Thyroid gland (tissue), 4 donors: ENCODE results near the gene REPS2. TPM values are rescaled to one million over a fixed set of nuclear protein-coding genes. Genes with fewer than 3 reads are reported as not detected.

Experiments used
- DNase-seq, 2 donors: peaks; one replicate each; pipeline ENCODE4 v3.0.0-alpha.2; 2019
- H3K27ac ChIP-seq, 3 donors: fragments of 200-600 bp; sonication (generic); 1 replicate in 2 of 3; 2 replicates in 1 of 3; pipeline ENCODE4 v1.5.1; 2016 to 2019; ENCODE audit warnings: mild to moderate bottlenecking in 1 of 3, moderate library complexity in 1 of 3
- H3K27me3 ChIP-seq: fragments of 200-600 bp; sonication (generic); one replicate; pipeline ENCODE4 v1.5.1; 2019
- H3K36me3 ChIP-seq, 2 donors: fragments of 200-600 bp; sonication (generic); one replicate each; pipeline ENCODE4 v1.5.1; 2016 to 2019
- H3K4me1 ChIP-seq, 2 donors: fragments of 200-600 bp; sonication (generic); one replicate each; pipeline ENCODE4 v1.5.1; 2017 to 2019
- H3K4me3 ChIP-seq, 3 donors: fragments of 200-600 bp; sonication (generic); replicated peaks in 1 of 3; 1 replicate in 2 of 3; 2 replicates in 1 of 3; pipeline ENCODE4 v1.5.1; 2016; ENCODE audit warnings: mild to moderate bottlenecking in 1 of 3
- H3K9me3 ChIP-seq: fragments of 200-600 bp; sonication (generic); one replicate; pipeline ENCODE4 v1.5.1; 2017
- CTCF ChIP-seq, 6 experiments: fragments of 200-600 bp in 3 of 6; fragments of 450-650 bp in 3 of 6; sonication (generic) in 3 of 6; IDR thresholded peaks; one replicate each; pipeline ENCODE4 v1.5.1; 2016 to 2019; ENCODE audit warnings: antibody characterized with exemption in 6 of 6, mild to moderate bottlenecking in 2 of 6, inconsistent platforms in 1 of 6, moderate library complexity in 1 of 6
- POLR2A ChIP-seq, 2 donors: fragments of 450-650 bp; IDR thresholded peaks; one replicate each; pipeline ENCODE4 v1.6.1; 2017; ENCODE audit warnings: antibody characterized with exemption in 2 of 2, mild to moderate bottlenecking in 2 of 2, moderate library complexity in 1 of 2
- WGBS, 2 donors: methylation state at CpG; one replicate each; pipeline ENCODE4 v1.1.5; 2017; 5-methylcytosine and 5-hydroxymethylcytosine counted together
- intact Hi-C: fragments of 100-400 bp; cut with DNase I; formaldehyde crosslinking; loops from one replicate; pipeline ENCODE4 v1.15.1; 2023
- total RNA-seq, 4 donors: library from RNA; depleted of rRNA; stranded (reverse); fragments of >200 nt; gene quantifications; one replicate each; pipeline ENCODE4 v1.2.3, GENCODE V29; 2016

The REPS2 gene
- total RNA-seq, 4 donors from 2014 or later = 6.7 to 14.5 (median 8.8) TPM

GRCh38 chrX:17038277-17038676 is 91.8 kb downstream of the REPS2 start:
- WGBS, 2 donors = 76 to 81% methylated on average over 3 of the region's 3 CpGs
- H3K27ac ChIP-seq = no peak overlapping the region
- intact Hi-C loops = no loop called here

GRCh38 chrX:17038681-17039161 is 92.3 kb downstream of the REPS2 start:
- Histone ChIP-seq H3K9me3 (no peaks in the 10 kb centered on the region), H3K4me3 (no peak overlapping the region), H3K27ac (no peak overlapping the region), H3K36me3 (no peaks in the 10 kb centered on the region), H3K27me3 (no peaks in the 10 kb centered on the region), H3K4me1 (no peaks in the 10 kb centered on the region)
- 55 to 67% methylated on average over 6 of the region's 7 CpGs for WGBS, 2 donors
- TF ChIP-seq POLR2A (IDR thresholded peaks at IDR 0.05) = no peak
- no peak for TF ChIP-seq CTCF (IDR thresholded peaks at IDR 0.05)
- no peak for DNase-seq
- intact Hi-C loops = no loop called here

More at GRCh38 chrX:17038277-17038676, 91.8 kb downstream of the REPS2 start:
- TF ChIP-seq CTCF (IDR thresholded peaks at IDR 0.05) = no peak
- no peak for TF ChIP-seq POLR2A (IDR thresholded peaks at IDR 0.05)
- Histone ChIP-seq H3K4me3 (no peak overlapping the region), H3K27me3 (no peaks in the 10 kb centered on the region), H3K36me3 (no peaks in the 10 kb centered on the region), H3K4me1 (no peaks in the 10 kb centered on the region), H3K9me3 (no peaks in the 10 kb centered on the region)
- peak in 1 of 2 donors; percentile 11 for DNase-seq

GRCh38 chrX:17039826-17040225 is 93.4 kb downstream of the REPS2 start:
- intact Hi-C loops = no loop called here
- no peak for TF ChIP-seq POLR2A (IDR thresholded peaks at IDR 0.05)
- TF ChIP-seq CTCF (IDR thresholded peaks at IDR 0.05) = no peak
- Histone ChIP-seq H3K27me3 (no peaks in the 10 kb centered on the region), H3K4me3 (no peak overlapping the region), H3K27ac (no peak overlapping the region), H3K36me3 (no peaks in the 10 kb centered on the region), H3K4me1 (no peaks in the 10 kb centered on the region), H3K9me3 (no peaks in the 10 kb centered on the region)
- WGBS, 2 donors = 82 to 92% methylated on average over 1 of the region's 1 CpG
- DNase-seq = no peak

- Histone ChIP-seq H3K36me3 (no peaks in the 10 kb centered on the region), H3K4me1 (no peaks in the 10 kb centered on the region), H3K9me3 (no peaks in the 10 kb centered on the region), H3K4me3 (no peak overlapping the region), H3K27ac (no peak overlapping the region), H3K27me3 (no peaks in the 10 kb centered on the region)
- intact Hi-C loops = no loop called here
- TF ChIP-seq CTCF (IDR thresholded peaks at IDR 0.05) (no peak), POLR2A (IDR thresholded peaks at IDR 0.05) (no peak)
- DNase-seq = no peak
- WGBS, 2 donors = 100% methylated on average over 1 of the region's 1 CpG
These were observed 94.3 kb downstream of the REPS2 start for GRCh38 chrX:17040711-17041110.

- intact Hi-C loops = no loop called here
- no peaks in the 10 kb centered on the region for H3K4me1 ChIP-seq
- peak; percentile 33 to 58 for DNase-seq
- no peaks in the 10 kb centered on the region for H3K27me3 ChIP-seq
- no peaks in the 10 kb centered on the region for H3K9me3 ChIP-seq
- H3K27ac ChIP-seq = no peak overlapping the region
- no peaks in the 10 kb centered on the region for H3K36me3 ChIP-seq
- no peak overlapping the region for H3K4me3 ChIP-seq
- TF ChIP-seq CTCF (IDR thresholded peaks at IDR 0.05) (no peak), POLR2A (IDR thresholded peaks at IDR 0.05) (no peak)
These were observed 95.6 kb downstream of the REPS2 start for GRCh38 chrX:17042037-17042436.
